Spleen (tissue), 11 donors: ENCODE results near the gene RRAS2. TPM values are rescaled to one million over a fixed set of nuclear protein-coding genes. Genes with fewer than 3 reads are reported as not detected.

Source experiments
- DNase-seq: peaks from one replicate; pipeline ENCODE4 v3.0.0-alpha.2; 2020
- H3K27ac ChIP-seq, 8 donors: fragments of 200-600 bp; sonication (generic) in 7 of 8; 1 replicate in 4 of 8; 2 replicates in 4 of 8; pipeline versions ENCODE4 v1.5.0 to v1.8.0; 2016 to 2021; ENCODE audit warnings: inconsistent platforms in 4 of 8, mild to moderate bottlenecking in 4 of 8, moderate library complexity in 1 of 8
- H3K27me3 ChIP-seq, 7 donors: fragments of 200-600 bp; sonication (generic) in 6 of 7; replicated peaks in 1 of 7; 1 replicate in 4 of 7; 2 replicates in 3 of 7; pipeline versions ENCODE4 v1.5.0 to v1.8.0; 2016 to 2021; ENCODE audit warnings: inconsistent platforms in 3 of 7, mild to moderate bottlenecking in 1 of 7
- H3K36me3 ChIP-seq, 6 donors: fragments of 200-600 bp; sonication (generic) in 5 of 6; 1 replicate in 4 of 6; 2 replicates in 2 of 6; pipeline versions ENCODE4 v1.5.0 to v1.8.0; 2016 to 2021; ENCODE audit warnings: inconsistent platforms in 2 of 6
- H3K4me1 ChIP-seq, 6 donors: fragments of 200-600 bp; sonication (generic) in 5 of 6; 1 replicate in 3 of 6; 2 replicates in 3 of 6; pipeline versions ENCODE4 v1.5.0 to v1.8.0; 2016 to 2021; ENCODE audit warnings: inconsistent platforms in 3 of 6
- H3K4me3 ChIP-seq, 8 donors: fragments of 200-600 bp; sonication (generic) in 7 of 8; 1 replicate in 4 of 8; 2 replicates in 4 of 8; pipeline versions ENCODE4 v1.5.0 to v1.8.0; 2016 to 2021; ENCODE audit warnings: inconsistent platforms in 4 of 8, mild to moderate bottlenecking in 4 of 8, moderate library complexity in 2 of 8
- H3K9me3 ChIP-seq, 8 donors: fragments of 200-600 bp; sonication (generic) in 7 of 8; 1 replicate in 4 of 8; 2 replicates in 4 of 8; pipeline versions ENCODE4 v1.5.0 to v1.8.0; 2016 to 2021; ENCODE audit warnings: inconsistent platforms in 4 of 8
- CTCF ChIP-seq, 11 experiments: fragments of 200-600 bp in 7 of 11; fragments of 450-650 bp in 4 of 11; sonication (generic) in 4 of 11; IDR thresholded peaks in 8 of 11; conservative IDR thresholded peaks in 3 of 11; 1 replicate in 7 of 11; 2 replicates in 4 of 11; pipeline versions ENCODE4 v1.4.0 to v1.8.0; 2016 to 2021; ENCODE audit warnings: antibody characterized with exemption in 11 of 11, inconsistent platforms in 4 of 11, mild to moderate bottlenecking in 1 of 11
- POLR2A ChIP-seq, 3 donors: fragments of 450-650 bp; IDR thresholded peaks; one replicate each; pipeline ENCODE4 v1.5.1; 2017; ENCODE audit warnings: antibody characterized with exemption in 3 of 3, mild to moderate bottlenecking in 1 of 3
- POLR2AphosphoS5 ChIP-seq, 3 donors: sonication (generic); formaldehyde crosslinking; IDR thresholded peaks; one replicate each; pipeline ENCODE4 v1.5.1; 2017; ENCODE audit warnings: antibody characterized with exemption in 3 of 3
- WGBS, 5 donors: extraction: QIAGEN DNeasy Blood & Tissue Kit in 3 of 5; methylation state at CpG; one replicate each; pipeline versions ENCODE4 v1.1.5 to v1.1.7; 2013 to 2018; 5-methylcytosine and 5-hydroxymethylcytosine counted together
- intact Hi-C: fragments of 100-400 bp; cut with DNase I; formaldehyde crosslinking; loops from one replicate; pipeline ENCODE4 v1.15.0; 2023; ENCODE audit warnings: low total_unique reads
- polyA plus RNA-seq, 3 donors: library from polyadenylated mRNA; stranded (reverse); fragments of 200-250 nt; gene quantifications; one replicate each; pipeline ENCODE4 v1.2.1, GENCODE V29; 2013
- total RNA-seq, 7 donors: library from RNA; depleted of rRNA in 3 of 7; stranded (reverse); fragments of >200 nt in 3 of 7; fragmentation: NEBNext Ultra II Directional in 4 of 7; extraction: Animal tissue kit (Norgen Biotek cat#: 25700) in 4 of 7; gene quantifications; one replicate each; pipeline versions ENCODE4 v1.1.0 to v1.2.1, GENCODE V29; 2016 to 2021
- donor health status: healthy with polysubstance abuse.
- donor health status: DM: no; HTN: no; CAD: no; lungs with moderate emphysema.
- donor health status: DM: no; HTN: no; CAD: no.
- donor health status: Bipolar disorder and iron deficiency.
- donor health status: healthy.
- donor health status: DM: no; HTN: no; CAD: no.
- donor health status: DM: yes; HTN: yes; CAD: no.

The RRAS2 gene
- total and polyA plus RNA-seq, 10 donors = 23.7 to 45.8 (median 36.9) TPM

GRCh38 chr11:14323118-14323676, 35.8 kb downstream of the RRAS2 start:
- whole genome bisulfite sequencing, 5 donors = 75 to 77% (median 75%) methylated on average over 6 of the region's 6 CpGs
- Histone ChIP-seq H3K9me3 (no peaks in the 10 kb centered on the region), H3K27me3 (no peaks in the 10 kb centered on the region), H3K27ac (peak overlapping the region in 6 of 8 donors; percentile 24 to 80 (median 59)), H3K4me1 (peaks cover 22 to 95% (median 70%) of the 10 kb centered on the region in 6 donors), H3K4me3 (no peak overlapping the region), H3K36me3 (no peaks in the 10 kb centered on the region)
- intact Hi-C loops = no loop called here
- no peak for DNase-seq
- TF ChIP-seq POLR2AphosphoS5 (IDR thresholded peaks at IDR 0.05) = no peak

- no peaks in the 10 kb centered on the region for H3K27me3 ChIP-seq
- H3K27ac ChIP-seq = peak overlapping the region in 5 of 8 donors; percentile 24 to 80 (median 65)
- no peaks in the 10 kb centered on the region for H3K9me3 ChIP-seq
- 79 to 92% (median 84%) methylated on average over 2 of the region's 2 CpGs for whole genome bisulfite sequencing, 5 donors
- intact Hi-C loops = no loop called here
- DNase-seq = no peak
- H3K4me3 ChIP-seq = no peak overlapping the region
- peaks cover 22 to 95% (median 71%) of the 10 kb centered on the region in 6 donors for H3K4me1 ChIP-seq
- TF ChIP-seq CTCF (IDR thresholded peaks at IDR 0.05 in 8 of 11, conservative IDR thresholded peaks at IDR 0.05 in 3 of 11) (no peak), POLR2AphosphoS5 (IDR thresholded peaks at IDR 0.05) (no peak), POLR2A (IDR thresholded peaks at IDR 0.05) (no peak)
- no peaks in the 10 kb centered on the region for H3K36me3 ChIP-seq
Observed at GRCh38 chr11:14322510-14322909, 36.5 kb downstream of the RRAS2 start.

GRCh38 chr11:14320020-14320419, 39.0 kb downstream of the RRAS2 start:
- WGBS, 5 donors = 17 to 28% (median 24%) methylated on average over 3 of the region's 3 CpGs
- peak; percentile 60 for DNase-seq
- H3K36me3 ChIP-seq = no peaks in the 10 kb centered on the region
- peak overlapping the region in 4 of 8 donors; percentile 51 to 80 (median 56) for H3K27ac ChIP-seq
- intact Hi-C loops = no loop called here
- peak overlapping the region in 1 of 8 donors; percentile 32 for H3K4me3 ChIP-seq
- H3K27me3 ChIP-seq = no peaks in the 10 kb centered on the region
- peaks cover 18 to 99% (median 56%) of the 10 kb centered on the region in 6 donors for H3K4me1 ChIP-seq
- TF ChIP-seq CTCF (IDR thresholded peaks at IDR 0.05 in 8 of 11, conservative IDR thresholded peaks at IDR 0.05 in 3 of 11) (no peak), POLR2A (IDR thresholded peaks at IDR 0.05) (no peak), POLR2AphosphoS5 (IDR thresholded peaks at IDR 0.05) (peak in 1 of 3 donors; percentile 23)
- H3K9me3 ChIP-seq = no peaks in the 10 kb centered on the region

- Histone ChIP-seq H3K27me3 (no peaks in the 10 kb centered on the region), H3K9me3 (no peaks in the 10 kb centered on the region), H3K36me3 (no peaks in the 10 kb centered on the region), H3K4me1 (peaks cover 14 to 99% (median 57%) of the 10 kb centered on the region in 6 donors), H3K27ac (peak overlapping the region in 3 of 8 donors; percentile 55 to 57 (median 56)), H3K4me3 (no peak overlapping the region)
- no peak for TF ChIP-seq CTCF (IDR thresholded peaks at IDR 0.05 in 8 of 11, conservative IDR thresholded peaks at IDR 0.05 in 3 of 11)
- no peak for TF ChIP-seq POLR2A (IDR thresholded peaks at IDR 0.05)
- no peak for TF ChIP-seq POLR2AphosphoS5 (IDR thresholded peaks at IDR 0.05)
- intact Hi-C loops = no loop called here
- DNase-seq = no peak
- 47 to 77% (median 57%) methylated on average over 1 of the region's 1 CpG for WGBS, 5 donors
Observed at GRCh38 chr11:14318581-14318981, 40.4 kb downstream of the RRAS2 start.
